ENCODE data around the gene TINCR. TPM values are rescaled to one million over a fixed set of nuclear protein-coding genes. Genes with fewer than 3 reads are reported as not detected.

TINCR gene
- total RNA-seq, 6 experiments from 2014 or later, result 0.44 TPM; not detected in 5

GRCh38 chr19:5560156-5560555 lies 7.6 kb downstream of the TINCR start:
- Histone ChIP-seq H3K27ac (no peak overlapping the region), H3K36me3 (no peaks in the 10 kb centered on the region), H3K4me3 (no peak overlapping the region), H3K9me3 (no peaks in the 10 kb centered on the region), H3K27me3 (no peaks in the 10 kb centered on the region), H3K4me1 (no peaks in the 10 kb centered on the region)
- intact Hi-C loops (cut with DNase I), result no loop called here
- WGBS (ENCODE audit: insufficient coverage, low coverage, low lambda C conversion rate, missing lambda C conversion rate), result 48% methylated on average over 7 of the region's 19 CpGs
- TF ChIP-seq CTCF (IDR thresholded peaks at IDR 0.05), result no peak
- no peak for TF ChIP-seq POLR2A (IDR thresholded peaks at IDR 0.05)
- ATAC-seq, result no peak
- no peak for DNase-seq

DNA sequence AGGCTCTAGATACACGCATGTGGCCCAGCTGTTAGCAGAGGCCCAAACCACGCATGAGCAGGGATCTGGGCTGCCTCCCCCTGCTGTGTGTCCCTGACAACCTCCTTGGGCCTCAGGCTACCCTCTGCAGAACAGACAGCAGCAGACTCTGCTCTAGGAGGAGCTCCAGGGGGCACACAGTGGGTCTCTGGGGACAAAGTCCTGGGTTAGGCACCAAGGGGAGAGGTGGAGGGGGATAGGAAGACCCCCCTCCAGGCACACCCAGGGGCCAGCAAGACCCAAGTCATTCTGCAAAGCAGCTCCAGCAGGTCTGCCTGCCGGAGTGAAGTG lies 8.0 kb downstream of the TINCR start:
- DNase-seq, result no peak
- Histone ChIP-seq H3K4me3 (no peak overlapping the region), H3K27me3 (no peaks in the 10 kb centered on the region), H3K36me3 (no peaks in the 10 kb centered on the region), H3K9me3 (no peaks in the 10 kb centered on the region), H3K4me1 (no peaks in the 10 kb centered on the region), H3K27ac (no peak overlapping the region)
- intact Hi-C loops (cut with DNase I), result no loop called here
- ATAC-seq, result no peak
- WGBS (ENCODE audit: insufficient coverage, low coverage, low lambda C conversion rate, missing lambda C conversion rate), result 36% methylated on average over 2 of the region's 3 CpGs
- no peak for TF ChIP-seq CTCF (IDR thresholded peaks at IDR 0.05)
- no peak for TF ChIP-seq POLR2A (IDR thresholded peaks at IDR 0.05)

GRCh38 chr19:5558101-5558621 lies 9.6 kb downstream of the TINCR start:
- TF ChIP-seq CTCF (IDR thresholded peaks at IDR 0.05) (no peak), POLR2A (IDR thresholded peaks at IDR 0.05) (no peak)
- Histone ChIP-seq H3K36me3 (no peaks in the 10 kb centered on the region), H3K4me1 (no peaks in the 10 kb centered on the region), H3K27me3 (no peaks in the 10 kb centered on the region), H3K9me3 (no peaks in the 10 kb centered on the region), H3K27ac (no peak overlapping the region), H3K4me3 (no peak overlapping the region)
- DNase-seq (no peak), ATAC-seq (no peak)
- 58% methylated on average over 2 of the region's 2 CpGs for WGBS (ENCODE audit: insufficient coverage, low coverage, low lambda C conversion rate, missing lambda C conversion rate)
- intact Hi-C loops (cut with DNase I), result no loop called here

GRCh38 chr19:5557691-5558090 lies 10.1 kb downstream of the TINCR start:
- TF ChIP-seq POLR2A (IDR thresholded peaks at IDR 0.05) (no peak), CTCF (IDR thresholded peaks at IDR 0.05) (no peak)
- H3K9me3 ChIP-seq, result no peaks in the 10 kb centered on the region
- no peak overlapping the region for H3K27ac ChIP-seq
- no peaks in the 10 kb centered on the region for H3K36me3 ChIP-seq
- intact Hi-C loops (cut with DNase I), result no loop called here
- 45% methylated on average over 4 of the region's 13 CpGs for WGBS (ENCODE audit: insufficient coverage, low coverage, low lambda C conversion rate, missing lambda C conversion rate)
- ATAC-seq (no peak), DNase-seq (no peak)
- H3K4me3 ChIP-seq, result no peak overlapping the region
- no peaks in the 10 kb centered on the region for H3K4me1 ChIP-seq
- no peaks in the 10 kb centered on the region for H3K27me3 ChIP-seq

DNA sequence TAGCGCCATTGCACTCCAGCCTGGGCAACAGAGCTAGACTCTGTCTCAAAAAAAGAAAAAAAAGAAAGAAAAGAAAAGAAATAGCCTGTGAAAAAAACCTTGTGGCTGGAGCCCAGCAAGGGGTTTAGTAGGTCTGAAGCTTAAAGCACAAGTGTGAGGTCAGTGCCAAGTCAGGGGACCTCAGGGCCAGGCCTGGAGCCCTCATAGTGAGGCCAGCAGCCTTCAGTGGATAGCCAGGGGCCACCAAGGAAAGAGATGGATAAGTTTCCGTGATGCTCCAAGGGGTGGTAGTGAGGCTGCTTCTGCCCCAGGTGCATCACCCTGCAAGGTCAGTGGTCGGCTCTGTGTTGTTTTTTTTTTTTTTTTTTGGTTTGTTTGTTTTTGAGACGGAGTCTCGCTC lies 12.9 kb downstream of the TINCR start:
- TF ChIP-seq CTCF (IDR thresholded peaks at IDR 0.05), result no peak
- no peak for TF ChIP-seq POLR2A (IDR thresholded peaks at IDR 0.05)
- ATAC-seq (no peak), DNase-seq (no peak)
- Histone ChIP-seq H3K9me3 (no peaks in the 10 kb centered on the region), H3K4me1 (no peaks in the 10 kb centered on the region), H3K27ac (no peak overlapping the region), H3K4me3 (no peak overlapping the region), H3K36me3 (no peaks in the 10 kb centered on the region), H3K27me3 (no peaks in the 10 kb centered on the region)
- WGBS (ENCODE audit: insufficient coverage, low coverage, low lambda C conversion rate, missing lambda C conversion rate), result 28% methylated on average over 4 of the region's 5 CpGs
- intact Hi-C loops (cut with DNase I), result no loop called here

Measured in right lobe of liver (tissue), 6 donors.